NCI-H748 treated with DMSO at 0.1 percent for 48 hours (cell line): ENCODE results near the gene SORBS1.

Experiments used
- DNase-seq: peaks from one replicate; lab custom pipeline; 2025; lab: John Stamatoyannopoulos, UW

Gene SORBS1

DNA sequence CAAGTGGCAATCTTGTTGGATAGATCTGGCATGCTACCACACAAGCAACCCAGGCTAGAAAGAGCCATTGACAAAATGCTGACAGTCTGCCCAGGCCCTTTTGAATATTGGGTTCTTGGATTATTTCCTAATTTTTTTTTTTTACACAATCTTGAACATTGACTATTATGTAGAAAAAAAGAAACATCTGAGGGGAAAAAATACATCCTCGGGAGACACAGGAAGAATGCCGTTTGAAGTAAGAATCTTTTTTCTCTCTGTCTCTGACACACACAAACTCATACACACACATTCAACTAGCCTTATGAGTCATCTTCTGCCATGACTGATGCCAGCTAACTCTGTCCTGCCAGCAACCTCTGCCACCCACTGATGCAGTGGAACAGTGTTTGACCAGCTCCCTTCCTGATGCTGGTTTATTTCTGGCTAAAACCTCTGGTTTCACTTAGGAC lies 47.2 kb downstream of the SORBS1 start:
- DNase-seq: no peak

DNA sequence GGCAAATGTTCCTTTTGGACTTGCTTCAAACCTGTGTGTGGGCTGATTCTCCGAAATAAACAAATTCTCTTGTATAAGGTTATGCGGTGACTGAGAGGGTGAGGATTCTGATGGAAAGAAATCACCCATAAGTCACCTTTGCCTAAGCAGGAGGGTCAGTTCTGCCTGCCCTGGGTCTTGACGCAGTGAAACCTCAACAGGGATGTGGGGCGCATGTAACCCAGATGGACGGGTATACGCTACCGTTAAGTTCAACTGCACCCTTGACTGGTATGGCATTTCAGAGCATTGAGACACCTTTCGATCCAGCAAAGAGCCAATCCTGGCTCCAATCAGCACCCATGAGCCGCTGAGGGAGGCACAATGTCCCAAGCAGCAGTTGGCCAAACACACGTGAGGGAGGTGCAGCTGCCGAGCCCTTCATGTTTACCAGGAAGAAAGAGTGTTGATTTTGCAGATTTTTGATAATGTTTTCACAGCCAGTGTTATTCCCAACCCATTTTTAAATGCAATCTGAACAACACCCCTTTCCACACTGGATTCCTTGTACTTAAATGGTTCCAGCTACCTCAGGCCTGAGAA lies 48.1 kb downstream of the SORBS1 start:
- DNase-seq: no peak

DNA sequence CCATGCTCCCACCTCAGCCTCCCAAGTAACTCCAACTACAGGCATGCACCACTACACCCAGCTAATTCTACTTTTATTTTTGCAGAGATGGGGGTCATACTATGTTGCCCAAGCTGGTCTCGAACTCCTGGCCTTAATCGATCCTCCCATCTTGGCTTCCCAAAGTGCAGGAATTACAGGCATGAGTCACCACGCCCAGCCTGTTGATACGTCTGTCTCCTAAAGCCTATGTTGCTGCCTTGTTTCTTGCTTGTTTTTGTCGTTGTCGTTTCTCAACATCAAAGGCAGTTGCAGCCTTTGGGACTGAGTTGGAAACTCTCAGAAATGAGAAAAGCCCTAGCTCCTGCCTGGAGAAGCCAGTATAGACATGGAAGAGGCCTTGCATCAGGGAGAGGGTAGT lies 49.9 kb downstream of the SORBS1 start:
- DNase-seq: no peak

DNA sequence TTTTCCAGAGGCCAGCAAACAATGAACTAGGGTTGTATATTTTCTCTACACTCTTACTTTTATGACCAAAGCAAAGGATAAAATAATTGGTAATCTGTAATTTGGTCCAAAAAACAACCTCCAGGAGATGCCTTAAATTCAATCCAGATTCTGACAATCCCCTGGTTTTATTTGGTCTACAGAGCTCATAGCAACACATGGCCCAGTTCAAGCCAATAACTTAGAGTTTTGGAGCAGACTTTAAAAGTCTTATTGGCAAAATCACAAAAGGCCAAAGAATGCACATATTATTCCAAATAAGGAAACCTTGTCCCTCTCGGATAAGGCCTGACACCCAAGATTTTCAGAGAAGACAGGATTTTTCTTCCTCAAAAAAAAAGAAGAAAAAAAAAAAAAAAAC lies 51.9 kb downstream of the SORBS1 start:
- DNase-seq: no peak

DNA sequence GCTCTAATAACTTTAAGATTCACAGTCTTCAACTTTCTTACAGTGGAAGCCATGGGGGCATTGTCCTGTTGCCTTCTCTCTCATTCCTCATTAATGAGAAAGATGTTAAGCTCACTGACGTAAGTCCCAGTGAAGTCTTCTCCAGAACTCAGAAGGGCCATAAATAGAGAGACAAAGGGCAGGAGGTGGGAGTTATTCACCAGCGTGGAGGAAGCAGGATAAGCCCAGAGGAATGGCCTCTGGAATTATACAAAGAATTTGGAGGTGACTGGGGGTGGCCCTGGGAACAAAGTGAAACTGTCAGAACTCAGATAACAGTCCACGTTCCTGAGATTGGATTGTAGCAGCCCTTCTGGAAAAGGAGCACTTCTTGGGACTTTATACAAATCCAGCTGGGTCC lies 52.4 kb downstream of the SORBS1 start:
- no peak for DNase-seq

DNA sequence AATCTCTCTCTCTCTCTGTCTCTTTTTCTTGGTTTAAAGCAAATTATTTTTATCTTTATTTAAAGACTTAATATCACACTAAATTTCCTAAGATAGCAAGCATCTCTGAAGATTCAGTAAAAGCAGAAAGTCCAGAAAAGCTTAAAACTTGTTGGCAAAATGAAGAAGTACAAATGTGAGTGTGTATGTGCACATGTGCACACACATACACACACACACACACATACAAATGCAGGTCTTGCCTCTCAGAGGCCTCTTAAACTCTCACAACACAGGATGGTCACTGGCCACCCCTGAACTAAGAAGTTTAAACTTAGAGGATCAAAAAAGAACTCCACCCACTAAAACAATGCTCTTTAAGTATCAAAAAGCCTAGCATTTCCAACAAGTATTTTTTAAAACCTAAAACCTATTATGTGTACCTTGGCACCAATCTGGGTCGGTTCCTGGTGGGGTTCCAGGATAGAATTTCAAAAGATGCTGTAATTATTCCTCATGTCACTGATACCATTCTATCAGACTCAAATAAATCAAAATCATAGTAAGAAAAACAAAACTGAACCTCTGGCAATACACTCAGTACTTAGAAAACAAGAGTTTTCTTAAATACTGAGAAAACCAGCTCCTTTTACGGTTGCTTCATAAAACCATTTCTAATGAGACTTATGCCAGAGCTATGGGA lies 55.0 kb downstream of the SORBS1 start:
- DNase-seq: no peak

DNA sequence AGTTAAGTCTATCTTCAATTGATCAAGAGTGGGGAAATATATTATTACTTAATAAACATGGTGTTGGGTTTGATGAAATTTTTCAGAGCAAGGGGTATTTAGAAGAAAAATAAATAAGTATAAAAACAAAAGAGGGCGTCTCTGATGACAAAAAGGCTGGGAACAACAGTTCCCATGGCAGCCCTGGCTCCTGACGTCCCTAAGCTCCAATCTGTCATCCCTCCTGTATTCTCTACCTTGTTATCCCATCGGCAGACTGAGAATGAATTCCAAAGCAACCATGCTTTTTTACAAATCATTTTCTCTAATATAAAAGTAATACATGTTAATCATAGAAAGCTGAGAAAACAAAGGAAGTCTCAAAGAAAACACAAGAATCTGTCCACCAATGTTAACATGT lies 55.5 kb downstream of the SORBS1 start:
- no peak for DNase-seq

DNA sequence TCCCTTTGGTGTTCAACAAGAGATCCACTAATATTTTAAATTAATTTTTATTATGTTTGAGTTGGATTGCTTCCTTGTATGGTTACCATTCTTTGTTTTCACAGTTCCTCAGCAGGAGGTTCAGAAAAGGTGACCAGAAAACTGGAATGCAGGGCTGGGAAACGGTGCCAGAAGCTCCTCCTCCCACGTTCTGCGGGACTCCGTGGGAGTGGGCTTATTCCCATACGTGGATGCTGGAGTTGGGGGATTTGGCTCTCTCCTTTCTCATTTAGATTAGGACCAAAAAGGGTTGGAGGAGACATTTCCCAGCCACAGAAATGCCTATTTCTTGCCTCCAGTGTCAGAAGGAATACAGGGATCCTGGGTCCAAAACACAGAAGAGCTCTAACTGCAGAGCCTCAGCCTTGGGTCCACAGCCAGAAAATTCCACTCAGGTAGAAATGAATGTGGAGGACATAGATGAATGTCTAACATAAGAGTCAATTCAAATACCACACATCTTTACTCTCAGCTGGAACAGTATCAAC lies 56.0 kb downstream of the SORBS1 start:
- DNase-seq: no peak

DNA sequence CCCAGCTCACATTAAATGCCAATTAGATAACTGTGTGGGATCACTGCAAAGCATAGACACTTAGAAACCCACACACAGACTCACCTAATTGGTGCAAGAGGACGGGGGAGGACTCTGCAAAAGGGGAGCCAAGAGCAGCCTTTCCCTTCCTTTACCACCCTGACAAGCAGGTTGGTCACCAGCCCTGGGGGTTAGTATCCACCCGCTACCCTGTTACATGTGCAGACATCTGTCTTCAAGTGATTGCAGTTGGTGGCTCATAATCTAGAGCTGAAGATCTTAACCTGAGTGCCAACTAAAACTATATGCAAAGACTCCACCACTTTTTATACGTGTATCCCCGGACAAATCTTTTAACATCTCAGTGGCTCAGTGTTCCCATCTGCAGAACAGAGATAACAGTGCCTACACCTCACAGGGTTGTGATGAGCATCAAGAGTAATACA lies 56.9 kb downstream of the SORBS1 start:
- DNase-seq: no peak

DNA sequence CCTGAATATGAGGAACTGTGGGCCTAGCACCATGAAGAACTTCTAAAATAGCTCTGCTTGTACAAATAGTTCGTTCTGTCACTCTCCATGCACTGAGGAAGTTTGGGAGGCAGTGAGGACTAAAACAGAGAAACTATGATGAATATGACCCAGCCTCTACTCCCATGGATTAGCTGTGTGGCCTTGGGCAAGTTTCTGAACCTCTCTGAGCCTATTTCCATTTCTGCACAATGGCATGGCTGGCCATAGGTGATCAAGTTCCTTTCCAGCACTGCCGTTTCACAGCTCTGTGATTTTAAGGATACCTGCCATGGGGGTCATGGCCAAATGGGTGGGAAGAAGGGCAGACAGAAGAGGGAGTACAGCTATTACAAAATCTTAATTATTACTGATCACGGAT lies 57.6 kb downstream of the SORBS1 start:
- no peak for DNase-seq

DNA sequence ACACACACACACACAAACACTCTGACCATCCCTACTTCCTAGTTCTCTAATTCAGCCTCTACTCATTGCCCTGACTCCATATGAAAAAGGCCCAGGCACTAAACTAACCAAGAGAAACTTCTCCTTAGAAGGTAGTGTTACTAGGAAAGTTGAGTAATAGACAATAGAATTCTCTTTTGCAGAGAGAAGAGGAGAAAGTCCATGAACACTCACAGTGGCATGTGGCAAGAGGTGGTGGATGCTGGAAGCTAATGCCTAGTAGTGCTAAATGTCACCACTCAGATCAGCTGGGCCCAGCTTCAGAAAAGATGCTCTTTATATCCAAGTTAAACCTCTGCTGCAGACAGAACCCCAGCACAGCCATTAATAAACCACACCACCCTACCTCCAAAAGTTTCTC lies 58.2 kb downstream of the SORBS1 start:
- no peak for DNase-seq

DNA sequence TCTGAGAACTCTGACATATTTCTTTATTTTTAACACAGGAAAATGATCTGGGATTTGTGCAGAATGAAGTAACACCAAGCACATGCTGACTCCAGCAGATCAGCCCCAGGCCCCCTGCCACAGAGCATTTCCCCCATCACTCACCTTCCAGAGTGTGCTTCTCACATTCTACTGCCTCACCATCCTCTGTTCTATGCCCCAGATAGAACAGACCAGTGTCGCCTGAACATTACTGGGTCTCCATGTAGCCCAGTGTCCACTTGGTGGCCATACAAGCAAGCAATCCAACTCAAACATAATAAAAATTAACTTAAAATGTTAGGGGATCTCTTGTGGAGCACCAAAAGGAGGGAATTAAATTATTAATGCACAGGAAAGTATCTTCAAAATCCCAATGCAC lies 58.8 kb downstream of the SORBS1 start:
- no peak for DNase-seq

DNA sequence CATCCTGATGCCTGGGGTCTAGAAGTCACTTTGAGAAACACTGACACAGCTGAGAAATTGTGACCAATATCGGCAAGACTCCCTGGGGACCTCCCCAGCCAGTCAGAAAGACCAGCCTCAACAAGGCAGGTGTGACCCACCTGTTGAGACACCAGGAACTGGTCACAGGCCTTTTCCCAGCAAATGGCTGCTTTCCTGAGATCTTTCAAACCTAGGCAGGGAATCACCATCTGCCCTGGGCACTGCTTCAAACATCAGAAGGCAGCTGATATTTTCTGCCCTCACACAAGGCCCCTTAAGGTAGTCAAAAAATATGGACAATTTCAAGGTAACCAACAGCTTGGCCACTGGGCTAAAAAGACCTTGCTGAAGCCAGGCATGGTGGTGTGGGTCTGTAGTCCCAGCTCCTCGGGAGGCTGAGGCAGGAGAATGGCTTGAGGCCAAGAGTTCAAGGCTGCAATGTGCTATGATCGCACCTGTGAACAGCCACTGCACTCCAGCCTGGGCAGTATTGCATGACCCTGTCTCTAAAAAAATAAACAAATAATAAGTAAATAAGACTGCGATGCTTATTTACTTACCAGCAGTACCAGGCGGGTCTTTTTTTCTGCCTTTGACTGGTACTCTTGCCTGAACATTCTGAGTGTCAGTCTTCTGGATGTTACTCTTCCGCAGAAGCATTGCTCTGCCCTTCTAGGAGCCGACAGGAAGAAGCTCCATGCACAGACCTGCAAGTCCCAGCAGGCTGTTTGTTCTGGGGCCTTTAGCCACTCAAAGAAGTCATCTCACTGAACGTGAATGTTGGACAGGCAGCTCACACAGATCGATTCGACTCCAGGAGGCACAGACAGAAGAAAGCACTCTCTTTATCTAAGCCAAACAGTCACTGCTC lies 59.7 kb downstream of the SORBS1 start:
- no peak for DNase-seq

DNA sequence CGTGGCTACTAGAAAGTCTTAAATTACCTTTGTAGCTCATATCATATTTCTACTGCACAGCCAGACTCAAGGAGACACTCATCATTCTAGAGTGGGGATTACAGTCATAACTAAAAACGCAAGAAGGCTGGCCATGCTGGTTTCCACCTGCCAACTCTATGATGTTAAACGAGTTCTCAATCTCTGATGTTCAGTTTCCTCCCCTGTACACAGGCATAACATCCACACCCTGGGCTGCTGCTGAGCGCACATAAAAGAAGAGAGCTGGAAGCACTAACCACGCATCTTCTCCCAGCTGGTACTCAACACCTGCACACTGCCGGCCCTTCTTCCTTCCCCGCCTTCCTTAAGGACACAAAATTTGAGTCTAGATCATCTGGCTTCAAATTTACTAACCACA lies 60.5 kb downstream of the SORBS1 start:
- no peak for DNase-seq

DNA sequence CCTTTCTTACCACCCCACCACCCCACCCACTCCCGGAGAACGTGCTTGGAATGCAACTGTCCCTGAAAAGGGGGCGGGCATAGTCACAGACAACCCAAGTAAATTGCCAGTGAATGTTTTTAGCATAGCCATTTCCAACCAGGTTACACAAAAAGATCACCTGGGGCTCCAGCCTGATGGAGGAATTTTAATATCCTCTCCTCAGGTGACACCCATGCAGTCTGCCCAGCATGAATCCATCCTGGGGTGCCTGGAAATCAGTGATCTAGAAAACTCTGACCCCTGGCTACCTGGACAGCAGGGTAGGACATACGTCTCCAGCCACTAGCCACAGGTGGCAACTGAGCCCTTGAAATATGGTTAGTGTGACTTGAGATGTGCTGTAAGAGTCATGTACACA lies 61.1 kb downstream of the SORBS1 start:
- no peak for DNase-seq

DNA sequence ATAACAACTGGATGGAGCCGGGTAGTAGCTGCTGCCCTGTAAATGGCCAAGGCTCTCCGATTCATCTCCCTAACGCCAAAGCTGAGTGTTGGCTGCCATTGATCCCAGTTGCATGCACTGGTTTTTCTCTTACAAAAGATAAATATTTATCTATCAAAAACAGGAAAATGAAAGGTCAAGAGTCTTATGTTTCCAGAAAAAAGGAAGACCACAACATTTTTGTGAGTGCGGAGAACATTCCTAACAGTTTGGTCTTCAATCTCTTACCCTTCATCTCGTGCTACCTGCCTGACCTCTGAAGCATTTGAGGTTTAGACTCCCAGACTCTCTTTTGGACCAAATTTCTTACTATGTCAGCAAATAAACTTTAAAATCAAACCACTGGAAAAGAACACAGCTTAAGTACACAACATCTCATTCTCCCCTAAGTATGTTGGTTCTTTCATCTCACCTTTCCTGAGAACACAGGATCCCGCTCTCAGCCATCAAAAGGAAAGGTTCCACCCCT lies 61.6 kb downstream of the SORBS1 start:
- no peak for DNase-seq

DNA sequence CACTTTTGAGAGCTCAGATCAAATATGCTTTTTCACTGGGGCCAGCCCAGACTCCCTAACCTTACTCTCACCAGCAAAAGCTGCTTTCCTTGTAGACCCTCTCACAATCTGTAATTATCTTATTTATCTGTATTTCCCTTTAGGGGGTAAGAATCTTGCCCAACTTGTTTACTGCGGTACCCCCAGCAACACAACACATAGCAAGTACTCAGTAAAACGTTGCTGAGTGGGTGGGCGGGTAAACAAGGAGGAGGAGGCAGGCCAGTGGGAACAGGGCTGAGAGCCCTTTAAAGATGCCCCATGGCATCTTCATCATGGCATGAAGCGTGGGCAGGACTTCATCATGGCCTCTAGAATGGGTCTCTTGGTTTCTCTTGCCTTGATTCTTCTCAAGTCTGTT lies 64.2 kb downstream of the SORBS1 start:
- no peak for DNase-seq

DNA sequence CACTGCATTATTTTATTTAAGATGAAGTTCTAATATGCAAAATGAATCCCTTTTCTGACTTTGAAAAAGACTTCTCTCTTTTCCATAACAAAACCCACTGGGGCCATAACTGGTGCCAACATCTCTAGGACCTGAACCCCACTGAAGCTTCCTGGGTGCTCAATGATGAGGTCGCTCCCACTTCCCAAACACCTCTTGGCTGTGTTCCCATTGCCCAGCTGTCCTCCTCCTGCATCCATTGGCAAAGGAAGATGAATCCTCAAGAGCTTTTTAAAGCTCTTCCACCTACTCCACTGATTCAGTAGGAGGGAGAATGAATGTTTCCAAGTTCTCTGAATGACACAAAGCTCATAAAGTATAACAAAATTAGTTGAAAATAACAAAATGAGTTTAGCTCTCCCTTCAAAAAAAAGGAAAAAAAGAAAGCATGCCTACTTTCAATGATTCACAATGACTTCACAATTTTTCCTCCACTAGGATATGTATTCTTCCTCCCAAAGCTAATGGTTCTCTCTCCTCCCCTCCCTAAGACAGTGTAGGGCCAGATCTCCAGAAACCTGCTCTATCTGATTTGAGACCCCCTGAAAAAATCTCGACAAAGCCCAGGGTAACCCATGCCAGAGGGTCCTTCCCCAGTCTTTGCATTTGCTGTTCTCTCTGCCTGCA lies 64.8 kb downstream of the SORBS1 start:
- no peak for DNase-seq

DNA sequence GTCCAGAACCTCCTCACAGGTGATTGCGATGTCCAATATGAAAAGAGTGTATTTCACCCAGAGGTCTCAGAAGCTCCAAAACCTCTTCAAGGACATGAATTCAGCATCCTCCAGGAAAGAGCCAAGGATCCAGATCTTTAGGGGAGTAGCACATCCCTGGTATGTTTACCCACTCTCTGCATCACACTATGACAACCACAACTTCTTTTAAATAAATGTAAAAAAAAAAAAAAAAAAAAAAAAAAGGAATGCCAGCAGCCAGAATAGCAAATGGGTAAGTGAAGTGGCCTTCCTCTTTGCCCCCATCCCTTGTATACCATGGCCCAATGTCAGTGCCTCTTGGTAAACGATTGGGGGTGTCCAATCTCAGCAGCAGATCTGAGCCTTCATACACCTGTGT lies 67.3 kb downstream of the SORBS1 start:
- no peak for DNase-seq

DNA sequence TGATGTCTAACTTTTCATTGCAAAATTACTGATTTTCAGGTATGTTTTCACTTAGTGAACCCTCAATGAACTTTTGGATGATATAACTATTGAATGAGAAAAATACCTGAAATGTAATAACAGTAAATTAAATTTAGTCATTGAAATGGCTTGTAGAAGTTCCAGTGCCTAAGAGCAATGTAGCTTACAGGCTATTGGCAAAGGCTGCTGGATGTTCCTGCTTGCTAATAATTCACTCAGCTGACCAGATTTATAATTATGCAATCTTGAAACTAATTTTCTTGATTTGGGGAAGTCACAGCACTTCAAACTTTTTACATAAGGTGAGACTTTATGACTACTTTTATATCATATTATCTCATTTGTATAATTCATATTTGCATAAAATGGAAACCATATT lies 73.2 kb downstream of the SORBS1 start:
- DNase-seq: no peak

DNA sequence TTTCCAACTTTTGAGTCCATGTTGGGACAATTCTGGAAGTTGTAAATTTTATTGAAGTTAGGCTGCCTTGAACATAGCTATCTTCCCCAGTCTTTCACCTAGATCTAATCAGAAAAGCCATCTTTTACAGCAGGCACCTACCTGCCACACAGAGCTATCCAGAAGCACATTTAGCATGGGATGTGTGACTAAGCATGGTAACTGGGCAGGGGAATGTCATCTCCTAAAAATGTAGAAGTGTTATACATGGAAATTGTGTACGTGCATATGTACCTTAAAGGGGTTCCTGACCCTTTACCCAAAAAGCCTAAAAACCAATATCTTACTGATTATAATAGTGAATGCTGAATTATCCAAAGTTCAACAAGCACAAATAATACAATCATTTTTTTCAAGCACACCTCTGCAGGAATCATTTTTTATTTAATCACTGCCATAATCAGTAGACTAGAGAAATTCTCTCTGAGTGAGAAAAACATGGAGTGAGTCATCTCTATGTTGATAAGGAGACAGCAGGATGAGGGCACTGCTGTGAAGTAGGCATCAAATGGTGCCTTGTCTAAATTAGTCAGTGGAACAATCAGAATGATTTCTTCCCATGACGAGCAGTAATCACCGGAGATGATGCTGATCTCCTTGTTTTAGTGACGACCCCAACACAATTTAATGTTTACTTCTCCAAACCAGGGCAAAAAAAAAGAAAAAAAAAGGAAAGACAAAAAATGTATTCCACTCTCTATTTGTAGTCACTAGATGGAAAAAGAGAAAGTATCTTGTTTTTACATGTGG lies 75.9 kb downstream of the SORBS1 start:
- DNase-seq: no peak
